Suprapubic skin (tissue), 4 donors: ENCODE measurements around the gene NOTO. TPM values are rescaled to one million over a fixed set of nuclear protein-coding genes. Genes with fewer than 3 reads are reported as not detected.
A peak's percentile ranks its signal among the peaks of the same experiment; 100 is the strongest.

Experiments
- DNase-seq, 2 donors: peaks; one replicate each; pipeline ENCODE4 v3.0.0-alpha.2; 2019; ENCODE audit warnings: low spot score in 2 of 2
- H3K27ac ChIP-seq: fragments of 200-600 bp; sonication (generic); one replicate; pipeline ENCODE4 v1.5.1; 2019
- H3K27me3 ChIP-seq: fragments of 200-600 bp; sonication (generic); one replicate; pipeline ENCODE4 v1.5.1; 2019
- H3K36me3 ChIP-seq: fragments of 200-600 bp; sonication (generic); one replicate; pipeline ENCODE4 v1.5.1; 2019
- H3K4me1 ChIP-seq: fragments of 200-600 bp; sonication (generic); one replicate; pipeline ENCODE4 v1.5.1; 2019
- H3K4me3 ChIP-seq: fragments of 200-600 bp; sonication (generic); one replicate; pipeline ENCODE4 v1.5.1; 2019; ENCODE audit warnings: mild to moderate bottlenecking
- H3K9me3 ChIP-seq: fragments of 200-600 bp; sonication (generic); one replicate; pipeline ENCODE4 v1.5.1; 2019
- CTCF ChIP-seq, 2 donors: fragments of 200-600 bp in 1 of 2; fragments of 450-650 bp in 1 of 2; sonication (generic) in 1 of 2; IDR thresholded peaks; one replicate each; pipeline ENCODE4 v1.5.1; 2016 to 2019; ENCODE audit warnings: antibody characterized with exemption in 2 of 2, mild to moderate bottlenecking in 1 of 2, moderate library complexity in 1 of 2
- EP300 ChIP-seq: sonication (generic); formaldehyde crosslinking; IDR thresholded peaks from one replicate; pipeline ENCODE4 v1.6.1; 2017; ENCODE audit warnings: antibody characterized with exemption
- POLR2A ChIP-seq, 2 donors: fragments of 450-650 bp; IDR thresholded peaks; one replicate each; pipeline ENCODE4 v1.6.1; 2017; ENCODE audit warnings: antibody characterized with exemption in 2 of 2, mild to moderate bottlenecking in 2 of 2, moderate library complexity in 2 of 2
- POLR2AphosphoS5 ChIP-seq, 3 donors: sonication (generic); formaldehyde crosslinking; IDR thresholded peaks; one replicate each; pipeline ENCODE4 v1.6.1; 2017; ENCODE audit warnings: antibody characterized with exemption in 3 of 3
- WGBS: methylation state at CpG from one replicate; pipeline ENCODE4 v1.1.5; 2018; 5-methylcytosine and 5-hydroxymethylcytosine counted together
- total RNA-seq, 4 donors: library from RNA; depleted of rRNA; stranded (reverse); fragments of >200 nt; gene quantifications; one replicate each; pipeline ENCODE4 v1.1.0, GENCODE V29; 2016

The NOTO gene
- total RNA-seq, 4 donors from 2014 or later: not detected

GRCh38 chr2:73203055-73203681 lies 794 bp downstream of the NOTO start:
- no peak for DNase-seq
- Histone ChIP-seq H3K9me3 (no peaks in the 10 kb centered on the region), H3K4me1 (peaks cover 18% of the 10 kb centered on the region), H3K27me3 (peaks cover 75% of the 10 kb centered on the region), H3K4me3 (peak overlapping the region; percentile 44), H3K27ac (no peak overlapping the region), H3K36me3 (no peaks in the 10 kb centered on the region)
- WGBS: 2% methylated on average over 35 of the region's 44 CpGs
- TF ChIP-seq CTCF (IDR thresholded peaks at IDR 0.05): no peak
- no peak for TF ChIP-seq POLR2A (IDR thresholded peaks at IDR 0.05)
- no peak for TF ChIP-seq EP300
- no peak for TF ChIP-seq POLR2AphosphoS5 (IDR thresholded peaks at IDR 0.05)

- 58% methylated on average over 6 of the region's 6 CpGs for WGBS
- Histone ChIP-seq H3K9me3 (no peaks in the 10 kb centered on the region), H3K4me1 (peaks cover 18% of the 10 kb centered on the region), H3K27ac (no peak overlapping the region), H3K4me3 (no peak overlapping the region), H3K36me3 (no peaks in the 10 kb centered on the region), H3K27me3 (peaks cover 57% of the 10 kb centered on the region)
- TF ChIP-seq POLR2AphosphoS5 (IDR thresholded peaks at IDR 0.05) (no peak), POLR2A (IDR thresholded peaks at IDR 0.05) (no peak), CTCF (IDR thresholded peaks at IDR 0.05) (no peak), EP300 (no peak)
- DNase-seq: no peak
Observed at GRCh38 chr2:73205611-73206010, 3.2 kb downstream of the NOTO start.

DNA sequence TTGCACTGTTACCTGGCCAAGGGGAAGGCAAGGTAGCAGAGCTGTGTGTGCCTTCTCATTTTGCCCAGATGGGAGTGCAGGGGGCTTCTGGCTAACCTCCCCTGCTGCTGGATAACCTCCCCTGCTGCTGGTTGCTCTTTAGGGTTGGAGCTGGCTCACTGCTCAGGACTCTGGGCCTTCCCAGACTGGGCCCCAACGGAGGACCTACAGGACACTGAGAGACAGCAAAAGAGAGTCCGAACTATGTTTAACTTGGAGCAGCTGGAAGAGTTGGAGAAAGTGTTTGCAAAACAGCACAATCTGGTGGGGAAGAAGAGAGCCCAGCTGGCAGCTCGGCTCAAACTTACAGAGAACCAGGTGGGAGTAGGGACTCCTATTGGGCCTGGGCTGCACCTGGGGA lies 5.9 kb downstream of the NOTO start:
- H3K4me3 ChIP-seq: no peak overlapping the region
- 91% methylated on average over 3 of the region's 3 CpGs for WGBS
- H3K27me3 ChIP-seq: peaks cover 32% of the 10 kb centered on the region
- no peaks in the 10 kb centered on the region for H3K36me3 ChIP-seq
- H3K27ac ChIP-seq: no peak overlapping the region
- peaks cover 8% of the 10 kb centered on the region for H3K4me1 ChIP-seq
- TF ChIP-seq POLR2AphosphoS5 (IDR thresholded peaks at IDR 0.05): no peak
- no peak for TF ChIP-seq POLR2A (IDR thresholded peaks at IDR 0.05)
- TF ChIP-seq CTCF (IDR thresholded peaks at IDR 0.05): no peak
- TF ChIP-seq EP300: no peak
- DNase-seq: no peak
- no peaks in the 10 kb centered on the region for H3K9me3 ChIP-seq

- H3K27ac ChIP-seq: no peak overlapping the region
- no peak for DNase-seq
- H3K36me3 ChIP-seq: no peaks in the 10 kb centered on the region
- no peak for TF ChIP-seq CTCF (IDR thresholded peaks at IDR 0.05)
- TF ChIP-seq EP300: no peak
- no peak for TF ChIP-seq POLR2A (IDR thresholded peaks at IDR 0.05)
- TF ChIP-seq POLR2AphosphoS5 (IDR thresholded peaks at IDR 0.05): no peak
- H3K4me3 ChIP-seq: no peak overlapping the region
- 78% methylated on average over 4 of the region's 4 CpGs for WGBS
- H3K4me1 ChIP-seq: peaks cover 15% of the 10 kb centered on the region
- H3K27me3 ChIP-seq: peaks cover 14% of the 10 kb centered on the region
- H3K9me3 ChIP-seq: no peaks in the 10 kb centered on the region
Observed at GRCh38 chr2:73210019-73210418, 7.6 kb downstream of the NOTO start.

GRCh38 chr2:73210696-73211095 lies 8.3 kb downstream of the NOTO start:
- H3K27me3 ChIP-seq: peaks cover 7% of the 10 kb centered on the region
- no peaks in the 10 kb centered on the region for H3K36me3 ChIP-seq
- H3K4me1 ChIP-seq: peaks cover 22% of the 10 kb centered on the region
- TF ChIP-seq CTCF (IDR thresholded peaks at IDR 0.05) (no peak), EP300 (no peak), POLR2A (IDR thresholded peaks at IDR 0.05) (no peak), POLR2AphosphoS5 (IDR thresholded peaks at IDR 0.05) (no peak)
- H3K4me3 ChIP-seq: no peak overlapping the region
- H3K9me3 ChIP-seq: no peaks in the 10 kb centered on the region
- no peak for DNase-seq
- H3K27ac ChIP-seq: no peak overlapping the region
- WGBS: 89% methylated on average over 6 of the region's 6 CpGs
